Osteocyte (in vitro differentiated cells): ENCODE data around the gene NKX2-3. TPM values are rescaled to one million over a fixed set of nuclear protein-coding genes. Genes with fewer than 3 reads are reported as not detected.

Experiments used
- DNase-seq: peaks from one replicate; pipeline ENCODE4 v3.0.0; 2021; ENCODE audit warnings: mixed read lengths; ENCODE audit not compliant: unreplicated experiment; ENCODE audit errors: extremely low spot score
- H3K27ac Mint-ChIP-seq: one replicate; pipeline ENCODE4 v1.8.0; 2021; ENCODE audit warnings: mild to moderate bottlenecking, mixed read lengths; ENCODE audit not compliant: unreplicated experiment
- H3K27me3 Mint-ChIP-seq: one replicate; pipeline ENCODE4 v1.8.0; 2021; ENCODE audit warnings: mixed read lengths; ENCODE audit not compliant: unreplicated experiment
- H3K36me3 Mint-ChIP-seq: one replicate; pipeline ENCODE4 v1.8.0; 2021; ENCODE audit warnings: mixed read lengths; ENCODE audit not compliant: unreplicated experiment
- H3K4me1 Mint-ChIP-seq: one replicate; pipeline ENCODE4 v1.8.0; 2021; ENCODE audit warnings: mixed read lengths; ENCODE audit not compliant: unreplicated experiment
- H3K4me3 Mint-ChIP-seq: one replicate; pipeline ENCODE4 v1.8.0; 2021; ENCODE audit warnings: mild to moderate bottlenecking, moderate library complexity, mixed read lengths; ENCODE audit not compliant: unreplicated experiment
- H3K9me3 Mint-ChIP-seq: one replicate; pipeline ENCODE4 v1.8.0; 2021; ENCODE audit warnings: mixed read lengths; ENCODE audit not compliant: unreplicated experiment
- CTCF ChIP-seq: fragments of 200-600 bp; sonication (generic); IDR thresholded peaks from 2 replicates; pipeline ENCODE4 v1.5.0; 2021; ENCODE audit warnings: antibody characterized with exemption, mild to moderate bottlenecking, moderate library complexity
- total RNA-seq: library from RNA; stranded (reverse); gene quantifications from 2 replicates; pipeline ENCODE4 v1.2.1, GENCODE V29; 2021

NKX2-3 gene
- total RNA-seq, 1 donor from 2014 or later: not detected

DNA sequence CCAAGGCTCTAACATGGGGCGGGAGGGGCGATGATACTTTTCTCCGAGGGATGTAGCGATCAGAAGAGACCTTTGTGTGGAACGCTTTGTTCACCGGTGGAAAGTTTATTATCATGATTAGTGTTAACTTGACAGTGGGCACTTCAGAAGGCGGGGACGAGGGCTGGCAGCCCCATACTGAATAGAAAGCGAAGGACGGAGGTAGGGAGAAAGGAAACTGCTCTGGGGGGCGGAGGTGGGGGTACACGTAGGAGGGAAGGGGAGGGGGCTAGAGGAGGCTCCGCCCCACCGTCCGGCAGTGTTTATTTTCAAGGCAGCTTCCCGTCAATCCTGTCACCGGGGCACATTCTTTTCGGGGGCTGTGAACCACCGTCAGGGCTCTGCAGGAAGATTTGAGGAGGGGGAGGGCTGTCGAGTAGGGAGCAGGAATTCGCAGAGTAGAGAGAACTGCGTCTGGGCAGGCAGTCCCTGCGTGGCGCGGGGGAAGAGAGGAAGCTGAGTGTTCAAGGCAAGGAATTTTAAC lies 9.4 kb upstream of the NKX2-3 start:
- H3K36me3 Mint-ChIP-seq: no peaks in the 10 kb centered on the region
- H3K9me3 Mint-ChIP-seq: no peaks in the 10 kb centered on the region
- peaks cover 95% of the 10 kb centered on the region for H3K27me3 Mint-ChIP-seq
- no peak for DNase-seq
- no peak overlapping the region for H3K27ac Mint-ChIP-seq
- peaks cover 12% of the 10 kb centered on the region for H3K4me1 Mint-ChIP-seq
- H3K4me3 Mint-ChIP-seq: no peak overlapping the region
- TF ChIP-seq CTCF: no peak

GRCh38 chr10:99524050-99524666 lies 8.6 kb upstream of the NKX2-3 start:
- Mint-ChIP-seq H3K9me3 (no peaks in the 10 kb centered on the region), H3K36me3 (no peaks in the 10 kb centered on the region), H3K4me3 (no peak overlapping the region), H3K27ac (no peak overlapping the region), H3K4me1 (peaks cover 12% of the 10 kb centered on the region), H3K27me3 (peaks cover 98% of the 10 kb centered on the region)
- no peak for DNase-seq
- TF ChIP-seq CTCF: no peak

- Mint-ChIP-seq H3K9me3 (no peaks in the 10 kb centered on the region), H3K27ac (no peak overlapping the region), H3K4me3 (no peak overlapping the region), H3K27me3 (peaks cover 98% of the 10 kb centered on the region), H3K36me3 (no peaks in the 10 kb centered on the region), H3K4me1 (peaks cover 14% of the 10 kb centered on the region)
- TF ChIP-seq CTCF: no peak
- no peak for DNase-seq
Observed at GRCh38 chr10:99524736-99525380, 7.9 kb upstream of the NKX2-3 start.

DNA sequence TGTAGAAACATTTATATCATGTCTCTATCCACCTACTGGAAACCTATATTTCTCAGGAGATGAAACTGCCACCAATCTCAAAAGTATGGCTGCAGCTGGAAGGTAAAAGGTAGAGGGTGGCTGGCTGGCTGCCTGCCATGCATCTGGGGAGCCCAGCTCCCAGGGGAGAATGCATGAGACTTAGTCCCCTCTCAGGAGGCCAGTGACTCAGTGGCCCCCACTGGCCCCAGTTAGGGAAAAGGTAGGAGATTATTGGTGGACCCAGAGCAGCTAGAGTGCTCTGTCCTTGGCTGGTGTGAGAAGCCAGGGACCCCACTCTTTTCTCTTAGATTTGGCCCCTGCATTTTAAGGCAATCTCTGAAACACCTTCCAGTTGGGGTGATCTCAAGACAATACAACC lies 6.8 kb upstream of the NKX2-3 start:
- Mint-ChIP-seq H3K4me3 (no peak overlapping the region), H3K27ac (no peak overlapping the region), H3K27me3 (peaks cover 98% of the 10 kb centered on the region), H3K9me3 (no peaks in the 10 kb centered on the region), H3K36me3 (no peaks in the 10 kb centered on the region), H3K4me1 (peaks cover 17% of the 10 kb centered on the region)
- DNase-seq: no peak
- TF ChIP-seq CTCF: no peak

DNA sequence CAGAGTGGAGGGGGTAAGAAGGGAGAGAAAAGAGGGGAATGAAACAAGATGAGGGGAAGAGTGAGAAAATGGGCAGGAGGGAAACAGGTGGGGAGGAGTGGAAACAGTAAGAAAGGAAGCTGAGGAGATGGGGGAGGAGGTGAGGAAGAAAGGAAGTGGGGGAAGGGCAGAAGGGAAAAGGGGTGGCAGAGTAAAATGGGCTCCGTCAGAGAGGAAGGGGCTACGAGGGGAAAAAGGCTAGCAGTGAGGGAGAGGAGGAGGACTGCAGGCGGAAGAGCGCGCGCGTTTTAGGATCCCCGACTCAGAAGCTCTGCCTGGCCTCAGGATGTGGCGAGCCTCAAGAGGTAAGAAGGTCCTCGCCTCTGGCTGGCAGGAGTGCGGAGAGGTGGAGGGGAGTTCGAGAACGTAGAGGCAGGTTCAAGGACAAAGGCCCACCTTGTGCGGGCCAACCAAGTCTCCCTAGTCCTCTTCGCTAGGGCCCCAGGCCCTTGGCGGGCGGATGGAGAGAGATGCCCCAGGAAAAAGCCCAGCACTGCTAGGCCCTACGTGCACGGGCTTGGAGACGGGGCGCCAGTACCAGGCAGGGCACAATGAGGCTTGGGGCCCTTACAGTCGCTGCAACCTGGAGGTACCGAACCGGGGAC lies 5.8 kb upstream of the NKX2-3 start:
- peaks cover 98% of the 10 kb centered on the region for H3K27me3 Mint-ChIP-seq

More for the DNA sequence above, 5.8 kb upstream of the NKX2-3 start:
- H3K4me1 Mint-ChIP-seq: peaks cover 17% of the 10 kb centered on the region
- H3K9me3 Mint-ChIP-seq: no peaks in the 10 kb centered on the region
- H3K36me3 Mint-ChIP-seq: no peaks in the 10 kb centered on the region
- no peak for DNase-seq
- TF ChIP-seq CTCF: no peak
- no peak overlapping the region for H3K4me3 Mint-ChIP-seq
- no peak overlapping the region for H3K27ac Mint-ChIP-seq
